ENCODE measurements around the gene YTHDF1.

DNA sequence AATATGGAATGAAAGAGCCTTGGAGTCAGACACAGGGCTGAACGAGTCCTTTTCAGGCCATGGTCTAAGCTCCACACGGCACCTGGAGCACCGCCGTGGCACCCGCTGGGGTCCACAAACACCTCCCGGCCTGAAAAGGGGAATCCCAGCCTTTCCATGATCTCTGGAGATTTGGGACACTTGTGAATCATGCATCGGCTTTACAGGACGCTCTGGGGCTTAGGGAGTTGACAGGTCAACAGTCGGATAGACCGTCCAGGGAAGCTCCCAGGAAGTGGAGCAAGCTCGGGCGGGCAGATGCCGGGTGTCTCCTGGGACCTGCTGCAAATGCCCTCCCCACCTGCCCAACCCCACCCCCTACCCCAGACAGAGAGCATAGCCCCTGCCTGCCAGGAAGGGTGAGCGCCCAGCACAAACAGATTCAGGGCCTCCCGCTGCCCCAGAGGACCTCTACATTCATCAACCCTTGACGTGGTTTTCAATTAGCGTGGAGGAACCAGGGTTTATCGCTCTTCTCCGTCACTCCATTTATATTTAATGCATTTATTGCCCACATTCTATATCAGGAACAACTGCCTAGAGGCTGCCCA is 53.6 kb downstream of the YTHDF1 start:
- no peak for TF ChIP-seq CTCF (conservative IDR thresholded peaks at IDR 0.05)
- TF ChIP-seq ZFX (IDR thresholded peaks at IDR 0.05) = no peak
